Activated B cell treated with CpG ODN at 0.5 μM for 24 hours (primary cell): Measurements from ENCODE around the gene TPM4. TPM values are rescaled to one million over a fixed set of nuclear protein-coding genes. Genes with fewer than 3 reads are reported as not detected.

Experiments
- ATAC-seq: fragments of 200-7000 bp; cut with Tn5 transposase; one replicate; pipeline ENCODE4 v1.10.0; 2021; ENCODE audit warnings: low read depth, mild to moderate bottlenecking, moderate library complexity
- CTCF ChIA-PET: fragments of 350-600 bp; sonication (Branson Sonifier 250); formaldehyde crosslinking; loops from one replicate; lab custom pipeline; 2021; ENCODE audit warnings: antibody characterized with exemption; lab: Charles Lee
- POLR2A ChIA-PET: fragments of 350-600 bp; sonication (Branson Sonifier 250); formaldehyde crosslinking; loops from one replicate; lab custom pipeline; 2021; ENCODE audit warnings: antibody characterized with exemption; lab: Charles Lee
- DNase-seq: peaks from one replicate; pipeline ENCODE4 v3.0.0; 2022
- H3K27ac Mint-ChIP-seq: one replicate; pipeline ENCODE4 v1.8.0; 2020; ENCODE audit warnings: mixed read lengths
- H3K27me3 Mint-ChIP-seq: one replicate; pipeline ENCODE4 v1.8.0; 2021; ENCODE audit warnings: mixed read lengths
- H3K36me3 Mint-ChIP-seq: one replicate; pipeline ENCODE4 v1.8.0; 2021; ENCODE audit warnings: low read depth, mixed read lengths
- H3K4me1 Mint-ChIP-seq: one replicate; pipeline ENCODE4 v1.8.0; 2021; ENCODE audit warnings: mixed read lengths
- H3K4me3 Mint-ChIP-seq: one replicate; pipeline ENCODE4 v1.8.0; 2020; ENCODE audit warnings: mild to moderate bottlenecking, mixed read lengths
- H3K9me3 Mint-ChIP-seq: one replicate; pipeline ENCODE4 v1.8.0; 2020; ENCODE audit warnings: mixed read lengths
- CTCF ChIP-seq: fragments of 200-600 bp; IDR thresholded peaks from one replicate; pipeline ENCODE4 v1.8.0; 2022; ENCODE audit warnings: antibody characterized with exemption, mild to moderate bottlenecking
- intact Hi-C: fragments of 100-400 bp; cut with micrococcal nuclease; formaldehyde crosslinking; loops from one replicate; pipeline ENCODE4 v1.15.1; 2024
- total RNA-seq: library from RNA; stranded (reverse); gene quantifications from 2 replicates; pipeline ENCODE4 v1.2.3, GENCODE V29; 2022

Gene TPM4
- total RNA-seq, 1 donor from 2014 or later = 257 TPM

- DNase-seq = no peak
Observed at GRCh38 chr19:16136185-16136999, 60.1 kb downstream of the TPM4 start.

GRCh38 chr19:16139752-16140151 lies 63.5 kb downstream of the TPM4 start:
- H3K4me3 Mint-ChIP-seq = peak overlapping the region; percentile 17
- ChIA-PET POLR2A (interaction anchor here (0.5 to 15.4 kb wide), 8 partner anchors 8 to 115 kb away, joined by 3 to 338 read pairs (median 18); partner anchors contain the start of genes FAM32A and RAB8A), CTCF (no interaction called here)
- H3K27ac Mint-ChIP-seq = peak overlapping the region; percentile 72
- H3K27me3 Mint-ChIP-seq = no peaks in the 10 kb centered on the region
- intact Hi-C loops = loop anchor here (2.0 to 5.0 kb wide), 4 partner anchors 21 to 448 kb away; no protein-coding TSS in a partner anchor
- DNase-seq = no peak
- H3K36me3 Mint-ChIP-seq = peaks cover 9% of the 10 kb centered on the region
- peaks cover 73% of the 10 kb centered on the region for H3K4me1 Mint-ChIP-seq
- ATAC-seq = no peak
- no peak for TF ChIP-seq CTCF
- H3K9me3 Mint-ChIP-seq = no peaks in the 10 kb centered on the region

More at GRCh38 chr19:16136185-16136999, 60.1 kb downstream of the TPM4 start:
- intact Hi-C loops = no loop called here
- Mint-ChIP-seq H3K4me3 (no peak overlapping the region), H3K9me3 (peaks cover 2% of the 10 kb centered on the region), H3K36me3 (peaks cover 34% of the 10 kb centered on the region), H3K27me3 (no peaks in the 10 kb centered on the region), H3K27ac (peak overlapping the region; percentile 41), H3K4me1 (peaks cover 51% of the 10 kb centered on the region)
- no peak for ATAC-seq
- ChIA-PET CTCF (interaction anchor here (1.2 kb wide), 1 partner anchor 18 kb away, joined by 3 read pairs; no protein-coding TSS in a partner anchor), POLR2A (interaction anchor here (1.0 to 5.4 kb wide), 3 partner anchors 8 to 66 kb away, joined by 3 to 37 read pairs (median 25); partner anchors contain the start of gene HSH2D)
- no peak for TF ChIP-seq CTCF

GRCh38 chr19:16141043-16141442 lies 64.7 kb downstream of the TPM4 start:
- DNase-seq = peak; percentile 58
- TF ChIP-seq CTCF = no peak

GRCh38 chr19:16142032-16142580 lies 65.8 kb downstream of the TPM4 start:
- ChIA-PET POLR2A (interaction anchor here (1.0 to 15.4 kb wide), 12 partner anchors 8 to 183 kb away, joined by 4 to 338 read pairs (median 30); partner anchors contain the start of genes KLF2, RAB8A and TPM4), CTCF (interaction anchor here (0.9 to 2.0 kb wide), 4 partner anchors 24 to 80 kb away, joined by 4 to 14 read pairs (median 6); no protein-coding TSS in a partner anchor)
- no peak for TF ChIP-seq CTCF
- no peak for DNase-seq
- no peak for ATAC-seq
- Mint-ChIP-seq H3K36me3 (peaks cover 20% of the 10 kb centered on the region), H3K9me3 (no peaks in the 10 kb centered on the region), H3K4me3 (no peak overlapping the region), H3K27me3 (no peaks in the 10 kb centered on the region), H3K4me1 (peaks cover 82% of the 10 kb centered on the region), H3K27ac (peak overlapping the region; percentile 99)
- intact Hi-C loops = loop anchor here (5.0 kb wide), 2 partner anchors 120 to 445 kb away; no protein-coding TSS in a partner anchor

More at GRCh38 chr19:16141043-16141442, 64.7 kb downstream of the TPM4 start:
- Mint-ChIP-seq H3K27ac (peak overlapping the region; percentile 90), H3K9me3 (no peaks in the 10 kb centered on the region), H3K27me3 (no peaks in the 10 kb centered on the region), H3K4me3 (peak overlapping the region; percentile 56), H3K36me3 (peaks cover 14% of the 10 kb centered on the region), H3K4me1 (peaks cover 78% of the 10 kb centered on the region)
- ATAC-seq = peak; percentile 70
- intact Hi-C loops = loop anchor here (1.0 to 5.0 kb wide), 6 partner anchors 20 to 446 kb away; no protein-coding TSS in a partner anchor
- CTCF ChIA-PET = interaction anchor here (0.7 to 2.0 kb wide), 5 partner anchors 23 to 78 kb away, joined by 3 to 14 read pairs (median 4); no protein-coding TSS in a partner anchor
- POLR2A ChIA-PET = interaction anchor here (0.5 to 15.4 kb wide), 18 partner anchors 9 to 447 kb away, joined by 3 to 338 read pairs (median 6); partner anchors contain the start of genes FAM32A, KLF2, RAB8A and TPM4
